Stimulated activated naive CD8-positive, alpha-beta T cell treated with anti-CD3 and anti-CD28 coated beads, Interleukin-15, amount 100 ng/mL, for 72 hours (primary cell): ENCODE measurements around the gene STRIP2.

Experiments
- ATAC-seq: fragments of 150-1000 bp; cut with Tn5 transposase; 2 replicates; pipeline ENCODE4 v1.10.0; 2021; ENCODE audit warnings: mild to moderate bottlenecking, moderate library complexity
- DNase-seq, 2 donors: peaks; one replicate each; pipeline ENCODE4 v3.0.0; 2021 to 2022
- H3K27ac Mint-ChIP-seq, 2 donors: one replicate each; pipeline ENCODE4 v1.8.0; 2022; ENCODE audit warnings: mild to moderate bottlenecking in 2 of 2, mixed read lengths in 2 of 2, moderate library complexity in 2 of 2
- H3K27me3 Mint-ChIP-seq: one replicate; pipeline ENCODE4 v1.8.0; 2022; ENCODE audit warnings: mixed read lengths
- H3K4me1 Mint-ChIP-seq: one replicate; pipeline ENCODE4 v1.8.0; 2022; ENCODE audit warnings: mild to moderate bottlenecking, mixed read lengths
- H3K4me3 Mint-ChIP-seq, 2 donors: one replicate each; pipeline ENCODE4 v1.8.0; 2022; ENCODE audit warnings: mild to moderate bottlenecking in 2 of 2, mixed read lengths in 2 of 2, moderate library complexity in 1 of 2
- H3K9me3 Mint-ChIP-seq, 2 donors: one replicate each; pipeline ENCODE4 v1.8.0; 2022; ENCODE audit warnings: mixed read lengths in 2 of 2

Gene STRIP2, protein sequence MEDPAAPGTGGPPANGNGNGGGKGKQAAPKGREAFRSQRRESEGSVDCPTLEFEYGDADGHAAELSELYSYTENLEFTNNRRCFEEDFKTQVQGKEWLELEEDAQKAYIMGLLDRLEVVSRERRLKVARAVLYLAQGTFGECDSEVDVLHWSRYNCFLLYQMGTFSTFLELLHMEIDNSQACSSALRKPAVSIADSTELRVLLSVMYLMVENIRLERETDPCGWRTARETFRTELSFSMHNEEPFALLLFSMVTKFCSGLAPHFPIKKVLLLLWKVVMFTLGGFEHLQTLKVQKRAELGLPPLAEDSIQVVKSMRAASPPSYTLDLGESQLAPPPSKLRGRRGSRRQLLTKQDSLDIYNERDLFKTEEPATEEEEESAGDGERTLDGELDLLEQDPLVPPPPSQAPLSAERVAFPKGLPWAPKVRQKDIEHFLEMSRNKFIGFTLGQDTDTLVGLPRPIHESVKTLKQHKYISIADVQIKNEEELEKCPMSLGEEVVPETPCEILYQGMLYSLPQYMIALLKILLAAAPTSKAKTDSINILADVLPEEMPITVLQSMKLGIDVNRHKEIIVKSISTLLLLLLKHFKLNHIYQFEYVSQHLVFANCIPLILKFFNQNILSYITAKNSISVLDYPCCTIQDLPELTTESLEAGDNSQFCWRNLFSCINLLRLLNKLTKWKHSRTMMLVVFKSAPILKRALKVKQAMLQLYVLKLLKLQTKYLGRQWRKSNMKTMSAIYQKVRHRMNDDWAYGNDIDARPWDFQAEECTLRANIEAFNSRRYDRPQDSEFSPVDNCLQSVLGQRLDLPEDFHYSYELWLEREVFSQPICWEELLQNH

DNA sequence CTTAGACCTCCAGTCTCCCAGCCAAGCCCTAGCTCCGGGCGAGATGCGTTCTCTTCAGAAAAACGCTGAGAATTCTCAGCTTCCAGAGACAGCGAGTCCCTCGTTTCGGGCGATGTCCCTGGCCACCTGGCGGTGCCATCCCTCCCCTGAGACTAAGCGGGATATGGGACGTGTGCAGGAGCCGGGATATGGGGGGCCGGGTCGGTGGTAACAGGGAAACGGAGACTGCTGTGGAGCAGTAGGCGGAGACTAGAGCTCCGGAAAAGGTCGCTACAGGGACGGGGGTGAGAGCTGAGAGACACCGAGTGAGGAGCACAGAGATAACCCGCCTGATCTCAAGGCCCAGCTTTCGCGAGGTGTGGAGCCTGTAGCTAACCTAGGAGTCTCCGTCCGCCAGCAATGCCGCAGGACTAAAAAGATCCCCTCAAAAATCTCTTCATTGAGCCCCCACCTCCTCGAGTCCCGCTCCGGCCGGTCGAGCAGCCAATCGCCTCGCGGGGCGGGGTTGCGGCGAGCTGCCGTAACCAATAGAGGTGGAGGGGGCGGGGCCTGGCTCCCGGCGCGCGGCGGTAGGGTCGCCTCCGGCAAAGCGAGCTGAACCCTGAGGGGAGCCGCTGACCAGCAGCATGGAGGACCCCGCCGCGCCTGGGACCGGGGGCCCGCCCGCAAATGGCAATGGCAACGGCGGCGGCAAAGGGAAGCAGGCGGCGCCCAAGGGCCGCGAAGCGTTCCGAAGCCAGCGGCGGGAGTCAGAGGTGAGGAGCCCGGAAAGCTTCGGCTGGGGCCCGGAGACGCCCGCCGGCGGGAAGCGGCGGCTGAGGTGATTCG lies at the start of gene STRIP2:
Gene STRIP2, plus strand, starts transcription at position 586 of the 828 bp plus-strand sequence. Its CDS starts 41 bp downstream, at position 627.
- peak; percentile 88 for ATAC-seq
- Mint-ChIP-seq H3K9me3 (no peaks in the 10 kb centered on the region), H3K4me1 (peaks cover 44% of the 10 kb centered on the region), H3K4me3 (peak within 1 kb of the TSS; percentile 96 to 97), H3K27me3 (peaks cover 45% of the 10 kb centered on the region), H3K27ac (peak within 1 kb of the TSS; percentile 45 to 91)
- peak; percentile 90 for DNase-seq

DNA sequence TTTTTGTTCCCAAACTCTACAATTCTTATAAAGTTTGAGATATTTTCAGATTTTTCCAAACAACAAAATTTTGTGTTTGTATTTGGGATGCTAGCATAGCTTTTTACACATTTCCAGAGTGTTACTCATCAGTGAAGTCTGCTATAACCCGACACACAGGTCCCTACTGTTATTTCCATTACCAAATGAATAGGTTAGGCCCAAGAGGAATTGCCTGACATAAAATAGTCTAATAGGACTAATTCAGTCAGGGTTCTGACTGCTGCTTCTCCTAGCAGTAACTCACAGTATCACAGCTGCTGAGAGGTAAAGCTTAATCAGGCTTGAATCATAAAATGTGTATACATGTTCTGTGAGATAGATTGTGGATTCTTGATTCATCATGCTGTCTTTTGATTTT lies 49.1 kb upstream of the STRIP2 start:
- Mint-ChIP-seq H3K27me3 (no peaks in the 10 kb centered on the region), H3K9me3 (no peaks in the 10 kb centered on the region), H3K27ac (no peak overlapping the region), H3K4me1 (peaks cover 7% of the 10 kb centered on the region), H3K4me3 (peak overlapping the region in 1 of 2 donors; percentile 10)
- no peak for ATAC-seq
- no peak for DNase-seq

DNA sequence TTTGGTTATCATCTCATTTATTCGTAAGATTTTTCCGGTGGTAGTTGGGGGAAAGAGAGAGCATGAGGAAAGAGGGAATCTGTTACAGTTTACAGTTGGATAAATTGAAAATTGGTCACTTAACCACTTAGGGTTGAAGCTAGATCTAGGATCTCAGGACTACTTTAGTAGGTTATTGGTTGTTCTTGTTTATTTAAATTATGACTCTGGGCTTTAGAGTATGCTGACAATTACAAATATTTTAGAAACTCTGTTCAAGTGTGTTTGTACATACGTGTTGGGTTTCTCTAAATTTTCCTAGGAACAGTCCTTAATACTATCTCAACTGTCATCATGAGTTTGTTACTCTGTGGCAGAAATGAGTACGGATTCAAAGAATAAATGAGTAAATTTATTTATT lies 48.6 kb upstream of the STRIP2 start:
- Mint-ChIP-seq H3K9me3 (no peaks in the 10 kb centered on the region), H3K4me3 (peak overlapping the region in 1 of 2 donors; percentile 10), H3K4me1 (peaks cover 7% of the 10 kb centered on the region), H3K27me3 (no peaks in the 10 kb centered on the region), H3K27ac (no peak overlapping the region)
- DNase-seq (no peak), ATAC-seq (no peak)

DNA sequence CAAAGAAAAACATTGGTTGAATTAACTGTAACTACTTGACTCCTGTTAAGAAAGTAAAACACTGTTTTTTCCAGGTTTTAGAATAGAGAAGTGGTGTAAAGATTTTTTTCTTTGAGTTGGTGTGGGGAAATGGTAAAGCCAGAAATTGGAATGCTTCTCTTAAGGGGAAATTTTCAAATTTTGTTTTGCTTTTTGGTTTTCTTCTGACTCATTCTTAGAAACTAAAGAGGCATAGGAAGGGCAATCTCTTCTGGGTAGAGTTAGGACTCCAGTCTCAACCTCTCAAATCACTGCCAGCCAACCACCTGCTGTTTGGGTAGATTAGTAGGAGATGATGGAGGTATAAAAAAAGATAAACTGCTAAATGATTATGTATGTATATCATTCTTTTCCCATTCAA lies 47.7 kb upstream of the STRIP2 start:
- DNase-seq, result no peak
- Mint-ChIP-seq H3K9me3 (no peaks in the 10 kb centered on the region), H3K4me1 (peaks cover 7% of the 10 kb centered on the region), H3K27me3 (no peaks in the 10 kb centered on the region), H3K4me3 (no peak overlapping the region), H3K27ac (no peak overlapping the region)
- ATAC-seq, result no peak

DNA sequence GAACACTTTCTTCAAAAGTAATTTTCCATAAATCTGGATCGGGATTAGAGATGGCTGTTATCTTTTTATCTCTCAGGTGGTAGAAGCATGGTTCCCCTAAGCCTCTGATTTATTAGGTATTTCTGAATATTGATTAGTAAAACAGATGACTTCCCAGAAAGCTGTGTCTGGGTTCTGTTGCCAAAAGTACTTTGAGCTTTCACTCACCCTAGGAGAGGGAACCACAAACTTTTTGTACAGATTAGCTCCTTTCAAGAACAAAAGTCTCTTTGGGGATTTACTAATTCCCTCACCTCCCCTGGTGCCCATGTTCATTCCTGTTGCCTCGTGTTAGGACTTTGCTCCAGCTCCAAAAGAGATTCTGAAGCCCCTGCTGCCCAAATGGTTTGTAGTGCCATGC lies 46.7 kb upstream of the STRIP2 start:
- no peak for ATAC-seq
- Mint-ChIP-seq H3K27me3 (no peaks in the 10 kb centered on the region), H3K9me3 (no peaks in the 10 kb centered on the region), H3K4me3 (no peak overlapping the region), H3K27ac (no peak overlapping the region), H3K4me1 (peaks cover 7% of the 10 kb centered on the region)
- no peak for DNase-seq

DNA sequence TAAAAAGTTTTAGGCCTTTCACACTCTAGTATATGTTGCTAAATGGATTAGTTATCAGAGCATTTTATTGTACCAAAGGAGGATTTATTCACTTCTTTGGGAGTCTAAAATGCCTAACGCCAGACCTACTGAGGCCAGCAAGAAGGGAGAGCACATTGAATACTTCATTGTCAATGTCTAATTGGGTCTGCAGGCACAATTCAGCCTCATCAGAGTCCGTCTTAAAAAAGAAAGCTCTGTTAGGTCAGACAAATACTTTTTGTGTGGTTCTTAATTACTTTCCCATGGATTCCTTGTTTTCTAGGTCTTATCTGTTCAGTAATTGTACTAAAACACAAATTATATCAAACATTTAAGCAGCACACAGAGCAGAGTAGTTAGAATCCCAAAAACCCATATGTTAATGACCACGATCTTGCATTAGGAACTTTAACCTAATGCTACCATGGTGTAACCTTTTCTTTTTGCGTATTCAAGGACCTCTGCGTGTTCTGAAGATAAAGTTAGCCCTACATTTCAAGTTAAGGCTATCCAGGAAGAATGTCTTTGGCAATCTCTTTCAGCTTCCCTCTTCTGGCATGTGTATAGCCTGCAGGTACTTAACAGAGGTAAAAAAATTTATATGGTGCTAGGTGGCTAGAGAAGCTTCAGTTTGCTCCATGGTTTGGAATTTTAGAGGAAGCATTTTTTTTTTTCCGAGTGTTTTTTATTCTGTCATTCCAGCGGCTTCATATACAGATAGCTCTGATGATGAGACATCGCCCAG lies 45.7 kb upstream of the STRIP2 start:
- no peak overlapping the region for H3K27ac Mint-ChIP-seq
- no peak for ATAC-seq
- H3K27me3 Mint-ChIP-seq, result no peaks in the 10 kb centered on the region
- no peak overlapping the region for H3K4me3 Mint-ChIP-seq
- H3K9me3 Mint-ChIP-seq, result no peaks in the 10 kb centered on the region
- no peak for DNase-seq
- H3K4me1 Mint-ChIP-seq, result peaks cover 7% of the 10 kb centered on the region

DNA sequence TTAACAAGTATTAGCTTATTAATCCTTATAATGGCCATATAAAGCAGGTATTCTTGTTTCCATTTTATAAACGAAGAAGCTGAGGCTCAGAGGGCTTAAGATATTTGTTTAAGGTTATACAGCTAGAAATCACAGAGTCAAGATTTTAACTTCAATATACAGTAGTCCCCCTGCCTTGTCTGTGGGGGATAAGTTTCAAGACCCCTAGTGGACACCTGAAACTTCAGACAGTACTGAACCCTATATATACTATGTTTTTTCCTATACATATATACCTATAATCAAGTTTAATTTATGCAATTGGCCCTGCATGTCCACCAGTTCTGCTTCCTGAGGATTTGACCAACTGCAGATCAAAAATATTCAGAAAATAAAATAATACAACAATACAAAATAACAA lies 44.4 kb upstream of the STRIP2 start:
- DNase-seq (no peak), ATAC-seq (no peak)
- Mint-ChIP-seq H3K4me3 (no peak overlapping the region), H3K9me3 (no peaks in the 10 kb centered on the region), H3K27ac (no peak overlapping the region), H3K4me1 (peaks cover 7% of the 10 kb centered on the region), H3K27me3 (no peaks in the 10 kb centered on the region)

DNA sequence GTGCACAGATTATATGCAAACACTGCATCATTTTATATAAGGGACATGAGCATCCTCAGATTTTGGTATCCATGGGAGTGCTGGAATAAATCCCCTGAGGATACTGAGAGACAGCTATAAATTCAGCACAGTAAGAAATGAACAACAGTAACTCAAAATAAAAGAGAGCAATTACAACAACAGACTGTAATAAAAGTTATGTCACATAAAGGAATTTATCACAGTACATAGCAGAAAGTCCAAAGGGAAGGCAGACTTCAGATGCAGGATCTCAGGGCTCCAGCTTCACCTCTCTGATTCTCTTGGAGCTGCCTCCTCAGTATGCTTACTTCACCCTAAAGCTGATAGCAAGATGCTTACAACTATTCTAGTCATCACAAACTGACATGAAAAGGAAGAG lies 43.9 kb upstream of the STRIP2 start:
- ATAC-seq (no peak), DNase-seq (no peak)
- Mint-ChIP-seq H3K9me3 (no peaks in the 10 kb centered on the region), H3K4me3 (no peak overlapping the region), H3K4me1 (peaks cover 7% of the 10 kb centered on the region), H3K27ac (no peak overlapping the region), H3K27me3 (no peaks in the 10 kb centered on the region)

DNA sequence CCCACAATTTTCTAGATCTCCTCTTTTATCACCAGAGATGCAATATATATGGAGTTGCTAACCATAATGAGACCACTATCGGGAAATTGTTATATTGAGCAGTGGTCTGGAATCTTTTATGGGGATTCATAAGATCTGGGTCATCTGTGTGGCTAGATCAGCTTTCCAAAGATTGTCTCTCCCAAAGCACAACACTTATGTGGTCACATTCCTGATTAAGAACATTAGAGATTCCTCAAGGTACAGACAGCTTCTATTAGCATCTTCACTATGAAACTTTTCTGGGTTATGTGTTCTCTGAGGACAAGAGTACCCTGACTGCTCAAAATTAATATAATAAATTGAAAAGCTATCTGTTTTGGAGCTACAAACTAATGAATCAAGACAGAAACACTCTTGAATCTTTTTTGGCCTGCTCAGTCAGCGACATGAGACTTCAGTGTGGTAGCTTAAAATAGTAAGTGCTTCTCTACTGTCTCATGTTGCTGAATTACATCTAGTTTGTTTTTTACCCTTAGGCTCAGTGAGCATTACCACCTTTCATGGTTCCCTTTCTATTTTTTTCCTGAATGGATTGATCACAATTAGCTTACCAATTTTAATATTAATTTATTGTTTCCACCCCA lies 42.6 kb upstream of the STRIP2 start:
- H3K9me3 Mint-ChIP-seq, result no peaks in the 10 kb centered on the region
- H3K4me3 Mint-ChIP-seq, result no peak overlapping the region
- H3K27me3 Mint-ChIP-seq, result no peaks in the 10 kb centered on the region
- no peak overlapping the region for H3K27ac Mint-ChIP-seq
- H3K4me1 Mint-ChIP-seq, result peaks cover under 1% of the 10 kb centered on the region
- DNase-seq (no peak), ATAC-seq (no peak)

DNA sequence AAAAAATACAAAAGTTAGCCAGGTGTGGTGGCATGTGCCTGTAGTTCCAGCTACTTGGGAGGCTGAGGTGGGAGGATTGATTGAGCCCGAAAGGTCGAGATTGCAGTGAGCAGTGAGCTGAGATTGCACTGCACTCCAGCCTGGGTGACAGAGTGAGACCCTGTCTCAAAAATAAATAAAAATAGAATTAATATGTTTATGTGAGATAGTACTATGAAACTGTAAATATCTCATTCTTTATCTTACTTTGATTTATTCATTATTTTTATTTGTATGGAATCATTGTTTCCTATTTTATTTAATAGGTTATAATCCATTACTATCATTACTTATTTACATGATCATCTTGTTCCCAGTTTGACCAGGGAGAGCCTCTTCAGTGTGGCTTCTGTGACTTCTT lies 41.0 kb upstream of the STRIP2 start:
- no peak overlapping the region for H3K4me3 Mint-ChIP-seq
- DNase-seq, result no peak

DNA sequence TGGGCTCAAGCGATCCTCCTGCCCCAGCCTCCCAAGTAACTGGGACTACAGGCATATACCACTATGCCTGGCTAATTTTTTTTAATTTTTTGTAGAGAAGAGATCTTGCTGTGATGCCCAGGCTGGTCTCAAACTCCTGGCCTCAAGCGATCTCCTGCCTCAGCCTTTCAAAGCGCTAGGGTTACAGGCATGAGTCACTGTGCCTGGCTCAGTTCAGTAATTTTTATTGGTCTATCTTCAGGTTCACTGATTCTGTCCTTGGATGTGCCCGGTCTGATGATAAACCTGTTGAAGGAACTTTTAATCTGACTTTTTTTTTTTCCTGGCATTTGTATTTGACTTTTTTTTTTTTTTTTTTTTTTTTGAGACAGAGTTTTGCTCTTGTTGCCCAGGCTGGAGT lies 40.1 kb upstream of the STRIP2 start:
- Mint-ChIP-seq H3K27ac (no peak overlapping the region), H3K27me3 (no peaks in the 10 kb centered on the region), H3K9me3 (no peaks in the 10 kb centered on the region), H3K4me1 (no peaks in the 10 kb centered on the region), H3K4me3 (no peak overlapping the region)
- DNase-seq (no peak), ATAC-seq (no peak)

More for the DNA sequence above, 41.0 kb upstream of the STRIP2 start:
- no peaks in the 10 kb centered on the region for H3K9me3 Mint-ChIP-seq
- H3K27me3 Mint-ChIP-seq, result no peaks in the 10 kb centered on the region
- H3K4me1 Mint-ChIP-seq, result no peaks in the 10 kb centered on the region
- no peak for ATAC-seq
- no peak overlapping the region for H3K27ac Mint-ChIP-seq

DNA sequence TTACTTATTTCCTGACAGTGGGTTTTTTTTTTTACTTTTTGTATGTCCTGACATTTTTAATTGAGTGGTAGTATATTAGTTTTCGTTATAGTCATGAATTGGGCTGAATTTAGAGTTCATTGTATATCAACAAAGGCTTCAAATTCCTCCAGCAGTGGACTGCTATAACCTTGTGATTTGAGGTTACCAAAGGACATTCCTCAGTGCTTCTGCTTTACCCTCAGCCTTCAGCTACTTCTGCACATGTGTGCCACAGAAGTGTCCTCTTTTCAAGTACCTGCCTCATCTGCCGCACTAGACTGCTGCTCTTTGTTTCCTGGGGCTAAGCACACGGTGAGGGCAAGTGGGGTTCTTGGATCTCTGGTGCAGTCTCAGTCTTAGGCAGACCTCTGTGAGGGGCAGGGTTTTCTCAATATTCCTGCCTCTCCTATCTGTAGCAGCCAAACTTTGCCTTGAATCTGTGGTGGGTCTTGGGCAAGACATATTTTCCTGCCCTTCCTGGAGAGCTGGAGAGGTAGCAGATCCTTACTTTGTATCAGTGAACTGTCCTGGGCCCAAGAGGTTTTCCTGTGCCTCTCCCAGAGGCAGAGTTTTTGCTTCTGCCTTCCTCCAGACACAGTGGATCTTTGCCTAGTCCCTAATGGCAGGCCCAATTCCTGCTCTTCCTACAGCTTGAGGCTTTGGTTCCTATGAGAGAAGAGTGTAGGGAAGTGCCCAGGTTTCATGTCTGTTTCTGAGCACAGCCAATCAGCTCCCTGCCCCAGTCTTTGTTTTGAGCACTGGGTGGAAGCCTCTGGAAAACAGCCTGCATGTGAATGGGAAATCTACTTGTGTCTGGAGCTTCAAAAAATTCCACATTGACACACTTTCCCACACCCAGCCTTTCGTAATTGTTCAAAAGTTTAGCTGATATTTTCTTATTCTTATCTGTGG lies 39.0 kb upstream of the STRIP2 start:
- no peak for DNase-seq
- ATAC-seq, result no peak
- Mint-ChIP-seq H3K27ac (no peak overlapping the region), H3K27me3 (no peaks in the 10 kb centered on the region), H3K4me3 (no peak overlapping the region), H3K4me1 (no peaks in the 10 kb centered on the region), H3K9me3 (no peaks in the 10 kb centered on the region)

DNA sequence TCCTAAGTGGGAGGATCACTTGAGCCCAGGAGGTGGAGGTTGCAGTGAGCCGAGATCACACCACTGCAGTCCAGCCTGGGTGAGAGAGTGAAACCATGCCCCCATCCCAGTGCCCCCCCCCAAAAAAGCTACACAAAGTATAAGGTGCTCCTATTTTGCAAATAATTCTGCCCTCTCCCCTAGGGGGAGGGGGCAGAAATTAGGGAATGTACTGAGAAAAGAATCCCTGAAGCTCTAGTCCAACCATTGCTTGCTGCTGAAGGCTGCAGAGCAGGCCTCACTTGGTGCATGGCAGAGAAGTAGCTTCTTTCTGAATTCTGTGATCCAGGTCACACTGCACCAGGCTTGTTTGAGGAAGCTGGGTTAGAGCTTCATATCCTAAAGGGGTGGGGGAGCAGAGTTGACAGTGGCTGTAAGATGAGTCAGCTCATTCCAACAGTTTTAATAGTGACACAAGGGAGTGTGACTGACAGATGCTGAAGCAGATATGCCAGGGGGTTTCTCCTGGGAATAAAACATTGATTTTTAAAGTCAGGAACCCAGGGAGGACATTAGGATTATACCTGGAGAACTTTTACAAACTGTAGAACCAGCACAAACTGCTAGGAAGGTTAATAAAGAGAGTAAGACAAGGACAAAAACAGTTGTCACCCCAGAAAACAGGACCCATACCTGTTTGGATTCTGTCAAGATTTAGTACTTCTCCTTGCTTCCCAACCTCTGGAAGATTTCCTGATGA lies 32.8 kb upstream of the STRIP2 start:
- Mint-ChIP-seq H3K4me3 (no peak overlapping the region), H3K9me3 (no peaks in the 10 kb centered on the region), H3K27ac (no peak overlapping the region), H3K27me3 (no peaks in the 10 kb centered on the region), H3K4me1 (peaks cover 18% of the 10 kb centered on the region)
- DNase-seq, result no peak
- no peak for ATAC-seq
